ENCODE data around the gene MAP1LC3B.

DNA sequence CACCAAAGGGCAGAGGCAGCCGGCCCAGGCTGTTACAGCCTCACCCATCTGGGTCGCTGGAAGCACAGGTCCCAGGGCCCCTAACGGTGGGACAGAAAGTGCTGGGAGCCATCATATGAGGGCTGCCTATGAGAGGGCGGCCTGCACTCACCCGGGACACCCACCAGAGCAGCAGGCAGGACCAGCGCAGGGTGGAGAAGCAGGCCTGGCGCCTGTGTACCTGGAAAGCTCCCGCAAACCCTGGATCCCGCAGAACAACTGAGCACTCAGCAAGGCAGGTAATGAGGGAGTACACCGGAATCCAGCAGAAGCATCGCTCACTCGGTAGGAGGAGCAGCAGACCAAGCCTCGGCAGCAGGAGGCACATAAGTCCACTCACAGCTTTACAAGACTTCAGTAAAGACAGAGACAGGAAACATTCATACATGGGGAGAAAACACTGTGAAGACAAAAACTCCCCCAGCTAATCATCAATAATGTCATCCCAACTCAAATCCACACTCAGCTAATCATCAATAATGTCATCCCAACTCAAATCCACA lies 43.4 kb upstream of the MAP1LC3B start:
- TF ChIP-seq, protein P1, sequence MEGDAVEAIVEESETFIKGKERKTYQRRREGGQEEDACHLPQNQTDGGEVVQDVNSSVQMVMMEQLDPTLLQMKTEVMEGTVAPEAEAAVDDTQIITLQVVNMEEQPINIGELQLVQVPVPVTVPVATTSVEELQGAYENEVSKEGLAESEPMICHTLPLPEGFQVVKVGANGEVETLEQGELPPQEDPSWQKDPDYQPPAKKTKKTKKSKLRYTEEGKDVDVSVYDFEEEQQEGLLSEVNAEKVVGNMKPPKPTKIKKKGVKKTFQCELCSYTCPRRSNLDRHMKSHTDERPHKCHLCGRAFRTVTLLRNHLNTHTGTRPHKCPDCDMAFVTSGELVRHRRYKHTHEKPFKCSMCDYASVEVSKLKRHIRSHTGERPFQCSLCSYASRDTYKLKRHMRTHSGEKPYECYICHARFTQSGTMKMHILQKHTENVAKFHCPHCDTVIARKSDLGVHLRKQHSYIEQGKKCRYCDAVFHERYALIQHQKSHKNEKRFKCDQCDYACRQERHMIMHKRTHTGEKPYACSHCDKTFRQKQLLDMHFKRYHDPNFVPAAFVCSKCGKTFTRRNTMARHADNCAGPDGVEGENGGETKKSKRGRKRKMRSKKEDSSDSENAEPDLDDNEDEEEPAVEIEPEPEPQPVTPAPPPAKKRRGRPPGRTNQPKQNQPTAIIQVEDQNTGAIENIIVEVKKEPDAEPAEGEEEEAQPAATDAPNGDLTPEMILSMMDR (conservative IDR thresholded peaks at IDR 0.05; ENCODE audit: low read length) = no peak
- no peak for TF ChIP-seq EZH2phosphoT487 (IDR thresholded peaks at IDR 0.05; ENCODE audit: borderline replicate concordance)

All from Loucy (cell line).